Femur (tissue), 1 donor: ENCODE results near the gene SEMA3B.
"Not testable (repeated sequence)": the region's sequence is repeated elsewhere in the genome, so short reads cannot be mapped to it uniquely, and the experiment has no call there.

Source experiments
- DNase-seq: peaks from one replicate; pipeline ENCODE4 v3.0.0-alpha.2; 2017

SEMA3B gene

DNA sequence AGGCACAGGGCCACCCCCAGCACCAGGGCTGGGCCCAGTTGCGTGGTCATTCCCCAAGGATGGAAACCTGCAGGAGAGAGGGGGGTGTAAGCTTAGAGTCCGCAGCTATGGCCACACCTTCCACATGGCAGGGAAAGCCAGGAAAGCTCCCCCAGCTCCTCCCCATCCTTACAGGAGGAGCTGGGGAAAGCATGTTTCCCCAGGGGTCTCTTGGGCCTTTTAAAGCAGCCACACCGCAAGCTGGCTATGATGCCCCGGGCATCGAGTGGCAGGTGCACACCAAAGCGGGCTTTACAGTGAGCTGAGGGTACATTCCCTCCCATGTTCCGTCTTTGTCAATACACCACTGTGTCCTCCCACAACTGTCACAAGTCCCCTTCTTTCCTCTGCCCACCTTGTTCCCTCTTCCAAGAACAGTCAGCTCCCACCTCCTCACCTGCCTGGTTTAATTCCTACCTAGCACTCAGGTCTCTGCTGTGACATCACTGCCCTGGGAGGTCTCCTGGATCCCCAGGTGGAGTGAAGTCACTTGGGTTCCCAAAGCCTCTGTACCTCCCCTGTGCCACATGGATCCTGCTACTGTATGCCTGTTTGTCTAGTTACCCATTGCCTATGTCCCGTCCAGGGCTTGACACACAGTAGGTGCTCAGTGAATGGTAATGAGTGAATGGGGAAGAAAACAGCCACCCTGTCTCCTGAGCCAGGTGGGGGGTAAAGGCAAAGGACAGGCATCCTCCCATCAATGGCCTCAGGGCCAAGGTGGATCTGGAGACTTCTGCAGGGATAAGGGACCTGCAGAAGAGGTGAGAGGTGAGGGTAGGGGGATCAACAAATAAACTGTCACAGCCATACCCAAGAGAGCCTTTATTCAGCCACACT is 26.8 kb downstream of the SEMA3B start:
- peak; percentile 17 for DNase-seq

DNA sequence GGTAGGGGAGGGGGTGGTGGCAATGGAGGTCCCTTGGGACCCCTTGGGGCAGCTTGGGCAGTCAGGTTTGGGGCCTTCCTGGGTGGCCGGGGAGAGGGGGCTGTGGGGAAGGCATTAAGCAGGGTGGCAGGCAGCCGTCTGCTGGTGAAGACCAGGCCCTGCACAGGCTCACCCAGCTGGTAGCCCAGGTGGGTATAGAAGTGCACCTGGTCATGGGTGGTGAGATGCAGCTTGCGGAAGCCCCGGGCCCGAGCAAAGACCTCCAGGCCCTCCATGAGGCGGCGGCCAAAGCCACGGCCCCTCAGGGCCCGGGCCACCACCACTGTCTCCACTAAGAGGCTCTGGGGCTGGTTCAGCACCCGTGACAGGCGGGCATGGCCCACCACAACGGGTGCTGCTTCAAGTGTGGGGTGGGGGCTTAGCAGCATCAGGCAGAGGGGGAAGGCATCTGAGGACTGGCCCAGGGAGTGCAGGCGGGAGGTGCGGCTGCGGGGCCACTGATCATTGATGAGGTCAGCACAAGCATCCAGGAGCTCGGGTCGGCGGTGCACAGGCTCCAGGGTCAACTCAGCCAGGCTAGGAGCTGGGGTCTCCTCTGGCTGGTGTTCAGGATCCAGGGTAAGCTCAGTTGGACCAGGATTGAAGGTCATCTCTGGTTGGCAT is 27.9 kb downstream of the SEMA3B start:
- peak; percentile 33 for DNase-seq

DNA sequence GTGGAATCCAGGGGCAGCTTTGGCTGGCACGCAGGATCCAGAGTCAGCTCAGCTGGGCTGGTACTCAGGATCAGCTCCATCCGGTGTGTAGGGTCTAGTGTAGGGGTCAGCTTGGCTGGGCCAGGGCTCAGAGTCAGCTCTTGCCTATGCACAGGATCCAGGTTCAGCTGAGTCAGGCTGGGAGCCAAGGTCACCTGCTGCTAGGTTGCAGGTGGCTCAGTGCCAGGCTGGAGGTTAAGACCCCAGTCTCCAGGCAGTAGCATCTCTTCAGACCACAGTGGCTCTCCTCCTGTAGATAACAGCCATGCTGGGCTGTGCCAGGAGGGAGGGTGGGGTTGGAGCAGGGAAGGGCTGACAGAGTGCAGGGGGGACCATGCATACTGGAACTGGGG is 28.4 kb downstream of the SEMA3B start:
- peak; percentile 50 for DNase-seq

DNA sequence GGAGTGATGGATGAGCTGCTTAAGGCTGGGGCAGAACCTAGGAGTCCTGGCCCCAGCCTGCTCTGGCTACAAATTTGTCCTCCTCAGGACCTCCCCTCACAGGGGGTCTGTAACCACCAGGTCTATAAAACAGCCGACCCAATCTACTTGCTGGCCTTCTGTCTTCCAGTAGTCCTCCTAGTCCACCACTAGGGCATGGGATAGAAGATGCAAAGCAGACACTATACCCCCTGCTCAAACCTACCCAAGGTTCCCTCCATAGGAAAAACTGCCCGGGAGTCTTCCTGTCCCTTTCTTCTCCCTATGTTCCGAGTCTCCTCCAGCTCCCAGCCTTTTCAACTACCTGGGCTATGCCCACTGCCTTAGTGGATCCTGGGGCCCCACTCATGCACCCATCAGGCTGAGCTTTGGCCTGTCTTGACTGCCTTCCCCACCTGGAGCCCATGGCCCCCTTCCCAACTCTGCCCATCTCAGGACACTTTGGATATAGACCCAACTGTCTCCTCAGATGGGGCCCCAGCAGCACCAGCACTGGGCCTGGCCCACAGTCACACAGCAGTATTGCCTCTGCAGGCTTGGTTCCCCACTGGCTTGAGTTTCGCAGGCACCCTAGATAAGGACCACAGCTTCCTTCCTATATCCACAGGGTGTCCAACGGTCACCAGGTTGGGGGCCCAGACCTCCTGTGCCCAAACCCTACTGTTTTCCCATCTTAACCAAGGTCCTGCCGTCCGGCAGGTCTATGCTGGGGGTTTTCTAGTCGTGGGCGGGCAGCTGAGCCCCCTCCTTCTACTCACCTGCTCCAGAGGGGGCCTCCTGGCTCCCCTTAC is 29.2 kb downstream of the SEMA3B start:
- DNase-seq = peak; percentile 46

DNA sequence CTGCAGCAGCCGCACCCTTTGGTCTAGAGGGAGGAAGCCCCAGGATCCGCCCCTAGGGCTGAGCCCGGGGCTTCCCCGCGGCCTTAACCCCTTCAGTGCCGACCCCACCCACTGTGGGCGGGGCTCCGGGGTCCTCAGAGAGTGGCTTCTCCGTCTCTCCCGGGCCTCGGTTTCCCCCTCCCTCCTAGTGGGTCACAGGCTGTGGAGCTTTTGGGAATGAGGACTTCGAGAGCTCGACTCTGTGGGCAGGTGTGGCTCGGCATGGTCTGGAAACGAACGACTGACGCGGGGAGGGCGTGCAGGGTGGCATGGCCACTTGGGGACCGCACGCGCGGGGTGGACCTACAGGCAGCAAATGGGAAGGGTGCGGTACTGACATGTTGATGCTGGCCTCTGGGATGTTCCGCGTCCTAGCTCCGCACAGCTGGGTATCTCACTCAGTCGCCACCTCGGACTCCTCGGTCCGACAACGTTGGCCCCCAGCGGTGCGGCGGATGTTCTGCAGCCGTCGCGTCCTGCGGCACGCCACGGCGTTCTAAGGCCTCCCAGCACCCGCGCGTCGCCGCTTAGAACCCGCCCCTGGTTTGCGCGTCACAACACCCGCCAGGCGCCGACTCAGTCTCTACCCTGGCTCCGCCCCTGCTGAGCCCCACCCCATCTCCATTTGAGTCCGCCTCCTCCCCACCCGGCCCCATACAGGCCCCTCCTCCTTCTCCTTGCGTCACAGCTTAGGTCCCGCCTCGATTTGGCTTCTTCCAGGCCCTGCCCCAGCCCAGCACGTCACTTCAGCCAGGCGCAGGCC is 30.1 kb downstream of the SEMA3B start, which contains the start of the genes HYAL3 and NAA80:
TSS of gene HYAL3 (minus strand) at position 570 of the 802 bp plus-strand sequence. CDS start 3,803 bp downstream, outside the sequence.
TSS of gene NAA80 (minus strand) at position 570 of the 802 bp plus-strand sequence. CDS start 1,942 bp downstream, outside the sequence.
- DNase-seq = peak; percentile 100

DNA sequence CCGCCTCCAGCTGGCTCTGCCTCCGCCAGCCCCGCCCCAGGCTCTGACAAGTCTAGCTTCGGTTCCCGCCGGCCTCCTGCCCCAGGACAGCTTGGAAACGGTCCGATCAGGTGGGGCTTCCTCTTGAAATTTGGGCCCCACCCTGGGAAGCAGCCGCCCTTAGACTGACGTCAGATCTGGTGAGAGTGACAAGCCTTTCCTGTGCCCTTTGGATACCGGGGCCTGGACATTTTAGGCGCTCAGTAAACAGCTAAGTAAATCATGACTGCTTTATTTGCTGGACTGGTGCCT is 30.6 kb downstream of the SEMA3B start:
- DNase-seq = no peak

DNA sequence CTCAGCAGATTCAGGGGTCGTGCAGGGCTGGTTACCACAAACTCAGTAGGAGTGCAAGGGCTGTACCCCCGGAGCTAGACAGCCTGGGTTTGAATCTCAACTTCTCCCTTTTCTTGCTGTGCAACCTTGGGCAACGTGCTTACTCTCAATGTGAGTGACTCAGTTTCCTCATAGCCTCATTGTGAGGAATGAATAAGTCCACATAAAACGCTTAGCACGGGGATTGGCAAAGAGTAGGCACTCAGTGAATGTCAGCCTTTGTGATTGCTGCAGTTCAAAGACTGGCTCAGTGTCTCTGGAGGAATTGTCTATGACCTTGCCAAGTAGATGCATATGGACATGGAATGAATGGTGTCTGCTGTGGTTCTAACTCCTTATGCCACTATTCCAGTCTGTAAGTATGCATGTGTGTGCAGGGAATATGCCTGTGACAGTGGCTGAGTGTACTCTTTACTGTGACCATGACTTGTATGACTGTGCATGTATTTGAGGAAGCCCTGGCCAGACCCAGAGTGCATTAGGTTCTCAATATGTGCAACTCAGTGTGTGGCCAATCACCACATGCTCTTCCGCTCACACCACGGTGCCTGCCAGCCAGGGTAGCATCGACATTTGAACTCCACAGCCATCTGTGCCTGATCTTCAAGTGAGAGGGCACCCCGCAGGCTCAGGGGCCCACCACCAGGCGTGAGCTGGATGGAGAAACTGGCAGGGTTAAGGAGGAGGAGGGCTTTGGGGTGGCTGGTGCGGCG is 31.2 kb downstream of the SEMA3B start:
- DNase-seq = peak; percentile 63

DNA sequence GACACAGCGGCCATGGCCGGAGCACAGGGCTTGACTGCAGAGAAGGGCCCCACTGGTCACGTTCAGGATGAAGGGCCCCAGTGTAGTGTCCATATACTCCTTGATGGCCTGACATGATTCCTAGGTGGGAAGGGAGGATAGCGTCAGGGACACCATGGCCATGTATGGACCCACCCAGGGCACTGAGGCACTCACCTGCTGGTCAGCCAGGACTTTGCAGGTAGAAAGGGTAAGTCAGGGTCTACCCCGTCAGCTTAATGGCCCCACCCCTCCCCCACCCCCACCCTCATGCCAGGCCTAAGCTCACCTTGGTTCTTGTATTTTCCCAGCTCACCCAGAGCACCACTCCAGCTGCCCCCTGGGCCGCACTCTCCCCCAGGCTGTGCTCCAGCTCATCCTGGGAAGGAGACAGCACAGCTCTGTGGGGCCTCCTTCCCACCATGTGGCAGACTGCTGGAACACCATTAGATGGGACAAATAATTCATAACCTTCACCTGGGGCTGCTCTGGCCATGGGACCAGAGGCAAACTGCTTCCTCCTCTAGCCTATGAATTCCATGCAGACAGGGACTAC is 31.8 kb downstream of the SEMA3B start:
- peak; percentile 33 for DNase-seq

DNA sequence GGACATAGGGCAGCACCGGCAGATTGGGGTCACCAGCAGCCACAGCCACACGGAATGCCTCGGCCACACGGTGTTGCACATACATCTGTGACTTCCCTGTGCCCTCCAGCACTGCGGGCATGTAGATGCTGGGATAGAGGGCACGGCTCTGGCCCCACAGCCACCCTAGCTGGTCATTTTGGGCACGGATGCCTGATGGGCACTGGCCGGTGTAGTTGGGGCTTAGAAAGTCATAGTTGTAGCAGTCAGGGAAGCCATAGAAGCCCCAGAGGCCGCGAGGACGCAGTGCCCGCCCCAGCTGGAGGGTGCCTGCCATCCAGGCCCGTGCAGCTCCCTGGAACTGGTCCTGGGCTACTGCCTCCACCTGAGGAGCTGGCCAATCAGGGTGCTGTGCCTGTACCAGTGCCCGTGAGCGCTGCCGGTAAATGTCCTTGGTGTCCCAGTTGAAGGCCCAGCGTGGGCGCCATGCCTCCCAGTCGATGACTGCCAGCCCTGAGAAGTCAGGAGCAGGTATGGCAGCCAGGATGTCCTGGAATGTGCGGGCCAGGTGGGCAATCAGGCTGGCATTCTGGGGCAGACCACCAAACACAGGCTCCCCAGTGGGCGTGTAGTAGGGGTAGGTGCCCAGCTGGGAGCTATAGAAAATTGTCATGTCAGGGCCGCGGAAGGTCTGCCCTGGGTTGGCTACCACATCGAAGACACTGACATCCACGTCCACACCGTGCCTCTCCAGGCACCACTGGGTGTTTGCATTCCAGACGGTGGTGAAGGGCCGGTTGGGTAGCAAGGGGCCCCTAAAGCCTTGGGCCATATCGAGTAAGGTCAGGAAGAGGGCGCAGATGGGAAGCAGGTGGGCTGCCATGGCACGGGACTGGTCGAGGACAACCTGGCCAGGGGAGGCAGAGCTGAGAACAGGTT is 33.4 kb downstream of the SEMA3B start:
- peak; percentile 28 for DNase-seq

DNA sequence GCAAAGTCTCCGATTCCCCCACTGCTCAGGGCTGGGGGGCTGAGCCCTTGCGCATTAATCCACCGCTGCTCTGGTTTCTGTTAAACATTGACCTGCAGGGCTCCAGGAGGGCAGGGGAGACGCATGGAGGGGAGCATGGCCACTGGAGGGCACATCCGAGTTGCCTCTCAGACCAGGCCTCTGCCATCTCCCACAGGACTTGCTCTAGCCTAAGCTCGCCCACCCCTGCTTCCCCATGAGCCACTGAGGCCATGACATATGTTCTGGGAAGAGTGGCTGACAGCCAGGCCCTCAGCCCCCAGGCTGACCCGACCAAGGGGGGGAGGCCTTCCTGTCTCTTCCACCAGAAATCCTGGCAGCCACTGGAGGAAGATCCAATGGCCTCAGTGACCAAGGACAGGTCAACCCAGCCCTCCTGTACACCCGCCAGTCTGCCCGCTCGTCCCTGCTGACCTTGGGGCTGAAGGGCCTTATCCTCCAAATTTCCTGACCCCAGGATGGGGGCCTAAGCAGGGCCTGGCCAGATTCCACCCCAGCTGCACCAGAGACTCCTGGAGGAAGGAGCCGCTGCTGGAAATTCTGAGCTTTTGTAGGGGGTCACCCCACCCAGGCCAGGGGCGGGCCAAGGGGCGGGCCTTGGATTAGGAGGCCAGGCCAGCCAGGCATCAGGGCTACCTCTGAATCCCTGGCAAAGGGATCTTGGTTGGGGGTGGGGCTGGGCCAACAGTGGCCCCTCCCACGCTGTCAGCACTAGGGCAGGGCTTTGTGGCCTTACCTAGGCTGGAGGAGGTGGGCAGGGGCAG is 34.3 kb downstream of the SEMA3B start, which contains the start of gene HYAL1:
TSS of gene HYAL1 (minus strand) at position 562 of the 803 bp plus-strand sequence. CDS start 618 bp downstream, outside the sequence.
- DNase-seq = peak; percentile 71

DNA sequence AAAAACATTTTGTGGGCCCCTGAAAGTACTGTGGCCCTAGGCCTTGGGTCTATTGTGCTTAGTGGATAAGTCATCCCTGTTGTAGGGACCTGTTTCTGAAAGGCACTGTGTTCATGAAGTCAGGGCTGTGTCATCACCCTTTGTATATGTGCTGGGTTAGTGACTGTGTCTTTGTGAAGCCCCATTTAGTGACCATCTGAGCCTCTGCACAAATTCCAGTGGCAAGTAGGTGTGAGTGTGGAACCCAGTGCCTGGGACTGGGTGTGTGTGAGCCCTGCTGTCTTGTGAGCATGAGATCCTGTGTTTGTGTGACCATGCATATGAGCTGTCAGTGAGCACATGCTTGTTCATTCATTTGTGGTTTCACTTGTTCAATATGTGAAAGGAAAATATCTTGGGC is 35.7 kb downstream of the SEMA3B start:
- no peak for DNase-seq

DNA sequence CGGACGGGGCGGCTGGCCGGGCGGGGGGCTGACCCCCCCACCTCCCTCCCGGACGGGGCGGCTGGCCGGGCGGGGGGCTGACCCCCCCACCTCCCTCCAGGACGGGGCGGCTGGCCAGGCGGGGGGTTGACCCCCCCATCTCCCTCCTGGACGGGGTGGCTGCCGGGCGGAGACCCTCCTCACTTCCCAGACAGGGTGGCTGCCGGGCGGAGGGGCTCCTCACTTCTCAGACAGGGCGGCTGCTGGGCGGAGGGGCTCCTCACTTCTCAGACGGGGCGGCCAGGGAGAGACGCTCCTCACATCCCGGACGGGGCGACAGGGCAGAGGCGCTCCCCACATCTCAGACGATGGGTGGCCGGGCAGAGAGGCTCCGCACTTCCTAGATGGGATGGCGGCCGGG is 43.1 kb downstream of the SEMA3B start:
- DNase-seq = not testable (repeated sequence)

DNA sequence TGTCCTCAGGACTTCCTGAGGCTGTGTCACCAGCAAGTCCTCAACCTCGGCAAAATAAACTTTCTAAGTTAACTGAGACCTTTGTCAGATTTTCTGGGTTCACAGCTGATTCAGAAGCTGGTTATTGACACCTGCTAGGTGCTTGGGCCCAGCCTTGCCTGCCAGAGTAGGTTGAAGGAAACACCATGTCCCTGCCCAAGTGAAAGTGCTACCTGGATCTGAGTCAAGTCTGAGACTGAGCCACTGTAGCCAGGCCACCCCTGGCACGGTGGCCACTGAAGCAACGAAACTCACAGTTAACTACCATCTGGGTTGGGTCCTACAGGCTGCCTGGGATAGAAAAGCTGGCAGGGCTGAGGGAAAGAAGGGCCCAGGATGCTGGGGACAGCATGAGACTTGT is 45.4 kb downstream of the SEMA3B start:
- no peak for DNase-seq

DNA sequence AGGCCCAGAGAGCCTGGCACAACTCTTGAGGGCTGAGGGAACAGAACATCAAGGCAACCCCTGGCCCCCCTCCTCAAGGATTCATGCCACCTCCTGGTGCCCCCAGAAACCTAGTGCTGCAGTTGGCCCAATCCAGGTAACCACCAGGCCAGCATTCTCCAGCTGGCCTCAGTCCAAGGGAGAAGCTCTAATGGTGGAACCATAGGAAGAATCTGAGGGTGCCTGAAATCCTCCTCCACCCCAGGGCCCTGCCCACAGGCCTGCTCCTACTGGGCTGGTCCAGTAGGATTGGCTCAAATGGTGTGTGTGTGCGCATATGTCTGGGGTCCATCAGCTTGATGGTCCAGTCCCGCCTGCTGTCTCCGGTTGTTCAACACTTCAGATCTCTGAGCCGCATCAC is 45.9 kb downstream of the SEMA3B start:
- DNase-seq = no peak

DNA sequence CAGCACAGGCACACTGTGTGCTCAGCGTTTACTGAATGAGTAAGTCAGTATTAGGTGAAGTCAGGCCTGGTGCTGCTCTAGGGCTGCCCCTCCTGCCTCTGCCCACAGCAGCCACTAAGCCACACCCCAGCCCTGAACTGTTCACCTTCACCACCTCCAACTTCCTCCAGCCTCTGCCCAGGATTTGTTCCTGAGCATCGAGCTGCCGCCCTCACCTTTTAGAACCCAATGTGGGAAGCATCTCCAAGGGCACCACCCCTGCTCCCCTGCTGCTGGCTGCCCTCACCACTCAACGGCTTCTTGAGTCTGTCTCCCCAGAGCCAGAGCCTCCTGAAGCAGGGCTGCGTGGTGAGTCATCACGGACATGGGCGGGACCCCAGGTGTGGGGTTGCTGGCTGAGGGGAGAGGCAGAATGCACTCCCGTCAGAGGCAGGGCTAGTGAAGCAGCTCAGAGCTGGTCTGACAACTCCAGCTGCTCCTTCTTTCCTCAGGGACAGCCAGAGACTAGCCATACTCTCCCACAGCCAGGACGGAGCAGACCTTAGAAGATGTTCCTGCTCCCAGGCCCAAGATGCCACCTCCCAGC is 47.8 kb downstream of the SEMA3B start:
- peak; percentile 20 for DNase-seq

DNA sequence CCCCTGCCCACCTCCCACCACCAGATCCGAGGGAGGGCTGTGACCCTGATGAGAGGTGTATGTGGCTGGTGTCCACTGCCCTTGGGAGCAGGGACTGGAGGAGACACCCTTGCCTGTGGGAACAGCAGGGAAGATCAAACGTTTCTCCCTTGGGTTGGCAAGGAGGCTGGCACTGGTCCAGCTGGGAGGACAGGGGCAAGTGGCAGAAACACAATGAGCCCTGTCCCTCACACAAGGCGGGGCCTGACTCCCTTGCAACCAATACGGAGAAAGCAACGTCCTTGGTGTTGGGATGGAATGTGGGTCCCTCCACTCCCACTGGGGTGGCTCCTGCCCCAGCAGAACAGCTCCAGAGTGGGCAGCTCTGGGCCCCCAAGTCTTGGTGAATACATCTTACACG is 48.4 kb downstream of the SEMA3B start:
- DNase-seq = peak; percentile 24

DNA sequence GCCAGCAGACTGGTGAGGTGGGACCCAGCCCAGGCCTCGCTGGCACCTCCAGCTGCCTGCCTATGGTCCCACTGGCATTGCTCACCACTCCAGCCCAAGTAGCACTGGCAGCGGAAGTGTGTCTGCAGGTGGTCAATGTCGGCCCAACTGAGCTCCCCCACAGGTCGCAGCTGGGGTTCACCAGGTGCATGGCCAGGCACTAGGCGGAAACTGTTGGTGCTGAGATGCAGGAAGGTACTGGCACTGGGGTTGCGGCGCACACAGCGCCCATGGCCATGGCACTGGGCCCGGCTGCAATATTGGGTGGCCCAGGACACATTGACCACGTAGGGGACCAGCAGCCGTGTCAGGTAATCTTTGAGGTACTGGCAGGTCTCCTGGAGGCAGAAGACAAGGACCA is 49.2 kb downstream of the SEMA3B start:
- DNase-seq = peak; percentile 24

DNA sequence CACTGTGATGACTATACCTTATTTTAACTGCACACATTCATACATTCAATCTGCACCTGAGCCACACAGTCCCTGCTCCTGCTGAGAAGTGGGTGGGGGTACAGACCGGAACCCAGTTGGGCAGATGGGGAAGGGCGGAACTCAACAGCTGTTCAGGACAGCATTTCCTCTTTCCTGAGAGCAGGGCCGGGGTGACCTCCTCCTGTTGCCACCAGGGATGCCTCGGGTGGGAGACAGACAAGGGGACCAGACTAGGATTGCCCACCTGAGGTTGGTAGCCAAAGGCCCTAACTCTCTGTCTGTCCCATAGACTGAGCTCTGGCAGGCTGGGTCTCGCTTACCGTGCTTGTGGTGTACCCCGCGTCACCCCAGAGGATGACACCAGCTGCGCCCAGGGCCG is 49.7 kb downstream of the SEMA3B start:
- DNase-seq = peak; percentile 32
